Activated CD8-positive, alpha-beta memory T cell treated with anti-CD3 and anti-CD28 coated beads, Interleukin-2, amount 50 U/mL, for 24 hours (primary cell): ENCODE results near the gene TBCB.
A peak's percentile ranks its signal among the peaks of the same experiment; 100 is the strongest.
"Not testable (repeated sequence)": the region's sequence is repeated elsewhere in the genome, so short reads cannot be mapped to it uniquely, and the experiment has no call there.

Experiments
- DNase-seq: peaks from one replicate; pipeline ENCODE4 v3.0.0-alpha.2; 2020; ENCODE audit errors: extremely low read depth

The TBCB gene, protein sequence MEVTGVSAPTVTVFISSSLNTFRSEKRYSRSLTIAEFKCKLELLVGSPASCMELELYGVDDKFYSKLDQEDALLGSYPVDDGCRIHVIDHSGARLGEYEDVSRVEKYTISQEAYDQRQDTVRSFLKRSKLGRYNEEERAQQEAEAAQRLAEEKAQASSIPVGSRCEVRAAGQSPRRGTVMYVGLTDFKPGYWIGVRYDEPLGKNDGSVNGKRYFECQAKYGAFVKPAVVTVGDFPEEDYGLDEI

DNA sequence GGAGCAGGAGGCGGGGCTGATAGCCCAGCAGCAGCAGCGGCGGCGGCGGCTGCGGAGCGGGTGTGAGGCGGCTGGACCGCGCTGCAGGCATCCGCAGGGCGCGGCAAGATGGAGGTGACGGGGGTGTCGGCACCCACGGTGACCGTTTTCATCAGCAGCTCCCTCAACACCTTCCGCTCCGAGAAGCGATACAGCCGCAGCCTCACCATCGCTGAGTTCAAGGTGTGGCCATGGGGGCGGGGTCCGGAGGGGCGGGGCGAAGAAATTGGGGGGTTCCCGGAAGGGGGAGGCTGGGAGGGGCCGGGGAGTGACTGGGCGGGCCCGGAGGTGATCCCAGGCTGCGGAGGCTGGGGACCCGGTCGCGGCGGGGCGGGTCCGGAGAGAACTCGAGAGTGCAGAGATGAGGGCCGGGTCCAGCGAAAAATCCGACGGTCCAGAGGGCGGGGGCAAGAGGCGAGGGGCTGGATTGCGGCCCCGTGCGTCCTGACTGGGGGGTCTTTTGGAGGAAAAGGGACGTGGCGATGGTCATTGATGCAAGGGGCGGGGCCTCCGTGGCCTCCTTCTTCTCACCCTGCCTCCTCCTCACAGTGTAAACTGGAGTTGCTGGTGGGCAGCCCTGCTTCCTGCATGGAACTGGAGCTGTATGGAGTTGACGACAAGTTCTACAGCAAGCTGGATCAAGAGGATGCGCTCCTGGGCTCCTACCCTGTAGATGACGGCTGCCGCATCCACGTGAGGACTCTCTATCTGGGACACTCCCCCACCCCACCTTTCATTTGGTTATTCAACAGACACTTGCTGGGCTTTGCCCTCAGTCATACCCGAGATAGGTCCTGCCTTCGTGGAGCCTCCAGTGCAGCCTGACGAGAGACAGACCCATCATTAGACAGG, at the start of gene TBCB:
Gene TBCB, plus strand, starts transcription at position 16 of the 891 bp plus-strand sequence. Its CDS starts 93 bp downstream, at position 109.
- DNase-seq = peak; percentile 82

DNA sequence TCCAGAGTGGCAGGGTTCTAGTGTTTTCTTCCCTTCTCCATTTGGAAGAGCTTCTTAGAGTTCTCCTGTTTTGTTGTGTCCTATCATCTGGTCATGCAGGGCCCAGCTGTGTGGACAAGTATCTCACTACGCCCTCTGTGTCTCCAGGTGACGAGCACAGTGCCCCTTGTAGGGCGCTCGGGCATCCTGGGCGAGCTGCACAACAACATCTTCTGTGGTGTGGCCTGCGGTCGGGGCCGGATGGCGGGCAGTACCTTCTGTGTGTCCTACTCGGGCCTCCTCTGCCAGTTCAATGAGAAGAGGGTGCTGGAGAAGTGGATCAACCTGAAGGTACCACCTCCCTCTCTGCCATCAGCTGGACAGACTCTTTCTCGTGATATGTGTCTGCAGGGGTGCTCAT, 47.6 kb upstream of the TBCB start:
- no peak for DNase-seq

DNA sequence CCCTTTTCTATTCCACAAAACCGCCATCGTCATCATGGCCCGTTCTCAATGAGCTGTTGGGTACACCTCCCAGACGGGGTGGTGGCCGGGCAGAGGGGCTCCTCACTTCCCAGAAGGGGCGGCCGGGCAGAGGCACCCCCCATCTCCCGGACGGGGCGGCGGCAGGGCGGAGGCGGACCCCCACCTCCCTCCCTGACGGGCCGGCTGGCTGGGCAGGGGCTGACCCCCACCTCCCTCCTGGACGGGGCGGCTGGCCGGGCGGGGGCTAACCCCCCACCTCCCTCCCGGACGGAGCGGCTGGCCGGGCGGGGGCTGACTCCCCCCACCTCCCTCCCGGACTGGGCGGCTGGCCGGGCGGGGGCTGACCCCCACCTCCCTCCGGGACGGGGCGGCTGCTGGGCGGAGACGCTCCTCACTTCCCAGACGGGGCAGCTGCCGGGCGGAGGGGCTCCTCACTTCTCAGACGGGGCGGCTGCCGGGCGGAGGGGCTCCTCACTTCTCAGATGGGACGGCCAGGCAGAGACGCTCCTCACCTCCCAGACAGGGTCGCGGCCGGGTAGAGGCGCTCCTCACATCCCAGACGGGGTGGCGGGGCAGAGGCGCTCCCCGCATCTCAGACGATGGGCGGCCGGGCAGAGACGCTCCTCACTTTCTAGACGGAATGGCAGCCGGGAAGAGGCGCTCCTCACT, 46.3 kb upstream of the TBCB start:
- not testable (repeated sequence) for DNase-seq

DNA sequence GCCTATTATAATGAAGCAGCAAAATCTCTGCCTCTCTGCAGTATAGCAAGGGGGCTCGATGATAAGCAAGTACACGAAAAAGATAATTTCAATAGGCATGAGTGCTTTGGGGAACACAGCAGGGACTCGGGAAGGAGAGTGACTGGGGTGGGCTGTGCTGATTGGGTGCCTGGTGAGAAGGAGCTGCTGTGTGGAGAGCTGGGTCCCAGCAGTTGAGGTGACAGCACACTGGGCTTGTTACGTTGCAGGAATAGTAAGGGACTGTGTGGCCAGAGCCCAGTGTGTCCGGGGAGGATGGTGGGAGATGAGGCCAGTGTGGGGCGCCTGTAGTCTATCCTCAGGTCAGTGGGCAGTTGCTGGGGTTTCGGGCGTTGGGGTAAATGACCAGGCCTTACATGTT, 43.2 kb upstream of the TBCB start:
- no peak for DNase-seq

DNA sequence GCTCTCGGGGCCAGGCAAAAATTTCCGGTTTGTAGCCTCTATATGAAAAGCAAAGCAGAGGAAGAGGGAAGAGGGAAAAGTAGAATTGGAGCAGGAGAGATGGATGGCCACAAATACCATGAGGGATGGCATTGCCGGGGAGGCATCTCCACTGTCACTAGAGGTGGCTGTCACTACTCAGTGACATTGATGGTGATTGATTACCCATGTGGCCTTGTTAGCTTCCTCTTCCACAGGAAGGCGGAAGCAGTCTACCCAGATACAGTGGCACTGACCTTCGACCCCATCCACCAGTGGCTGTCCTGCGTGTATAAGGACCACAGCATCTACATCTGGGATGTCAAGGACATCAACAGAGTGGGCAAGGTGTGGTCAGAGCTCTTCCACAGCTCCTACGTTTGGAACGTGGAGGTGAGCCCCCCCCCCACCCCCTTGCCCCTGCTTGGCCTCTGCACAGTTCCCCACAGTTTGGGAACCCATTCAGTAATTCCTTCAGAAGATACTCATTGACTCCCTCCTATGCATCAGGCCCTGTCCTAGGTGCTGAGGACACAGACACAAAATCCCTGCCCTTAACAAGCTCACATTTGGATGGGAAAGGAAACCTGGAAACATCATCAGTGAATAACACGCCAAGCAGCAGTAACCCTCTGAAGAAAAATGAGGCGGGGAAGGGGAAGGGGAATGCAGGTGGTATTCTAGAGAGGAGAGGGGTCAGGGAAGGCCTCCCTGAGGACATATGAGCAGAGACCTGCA, 42.0 kb upstream of the TBCB start:
- DNase-seq = no peak

DNA sequence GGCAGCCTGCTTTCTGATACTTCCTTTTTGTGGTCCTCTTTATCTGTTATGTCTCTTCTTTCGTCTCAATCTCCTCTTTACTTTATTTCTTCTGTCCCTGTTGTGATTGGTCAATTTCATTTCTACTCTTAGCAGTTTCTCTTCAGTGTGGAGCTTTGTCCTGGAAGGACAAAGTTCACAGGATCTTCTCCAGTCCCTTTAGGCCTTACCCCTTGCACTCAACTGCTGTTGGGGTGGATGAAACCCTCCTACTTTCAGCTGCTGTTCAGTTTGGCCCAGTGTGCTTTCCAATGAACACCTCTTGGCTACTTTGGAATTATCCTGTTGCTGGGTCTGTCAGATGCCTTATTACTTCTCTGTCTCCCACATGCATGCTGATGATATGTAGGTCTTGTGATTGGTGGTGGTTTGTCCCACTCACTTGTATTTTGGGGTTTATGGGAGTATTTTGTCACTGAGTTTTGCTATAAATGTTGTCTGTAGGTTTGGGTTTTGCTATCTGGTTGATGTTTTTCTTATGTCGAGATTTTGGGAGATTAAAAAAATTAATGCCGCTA, 35.8 kb upstream of the TBCB start:
- no peak for DNase-seq

DNA sequence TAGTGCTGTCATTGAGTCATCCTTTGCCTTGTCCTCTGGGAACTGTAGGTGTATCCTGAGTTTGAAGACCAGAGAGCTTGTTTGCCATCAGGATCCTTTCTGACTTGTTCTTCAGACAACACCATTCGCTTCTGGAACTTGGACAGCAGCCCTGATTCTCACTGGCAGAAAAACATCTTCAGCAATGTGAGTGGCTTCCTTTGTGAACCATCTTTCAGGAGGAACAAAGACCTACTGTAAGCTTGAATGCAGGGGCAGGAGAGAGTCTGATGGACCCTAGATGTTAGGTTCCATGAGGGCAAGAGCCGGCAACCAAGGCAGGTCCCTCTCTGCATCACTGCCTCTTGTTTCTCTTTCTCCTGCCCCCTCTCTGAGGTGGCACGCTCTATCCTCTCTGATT, 33.9 kb upstream of the TBCB start:
- no peak for DNase-seq

DNA sequence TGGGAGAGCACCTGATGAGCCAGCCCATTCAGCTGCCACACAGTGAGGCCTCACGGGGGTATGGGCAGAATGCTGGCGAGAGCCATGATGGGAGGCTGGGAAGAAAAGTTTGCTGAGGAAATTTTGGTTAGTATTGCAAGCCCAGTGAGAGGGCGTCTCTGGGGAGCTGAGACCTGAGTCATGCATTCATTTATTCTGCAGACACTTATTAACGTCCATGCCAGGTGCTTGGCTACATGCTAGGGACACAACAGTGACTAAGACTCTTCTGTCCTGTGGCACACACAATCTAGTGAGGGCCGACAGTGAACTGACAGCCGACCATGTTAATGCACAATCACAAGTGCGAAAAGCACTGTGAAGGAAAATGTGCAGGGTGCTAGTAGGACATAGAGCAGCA, 33.4 kb upstream of the TBCB start:
- no peak for DNase-seq

DNA sequence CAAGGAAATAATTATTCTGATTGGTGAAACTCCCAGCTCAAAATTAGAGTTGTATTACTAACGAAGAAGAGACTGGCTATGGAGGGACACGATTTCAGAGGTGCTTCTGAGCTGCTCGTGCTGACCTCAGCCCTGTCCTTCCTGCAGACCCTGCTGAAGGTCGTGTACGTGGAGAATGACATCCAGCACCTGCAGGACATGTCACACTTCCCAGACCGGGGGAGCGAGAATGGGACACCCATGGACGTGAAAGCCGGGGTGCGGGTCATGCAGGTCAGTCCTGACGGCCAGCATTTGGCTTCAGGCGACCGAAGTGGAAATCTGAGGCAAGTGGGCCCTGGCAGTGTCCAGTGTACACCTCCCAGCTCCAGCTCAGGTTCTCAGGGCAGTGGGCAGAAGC, 32.4 kb upstream of the TBCB start:
- DNase-seq = no peak

DNA sequence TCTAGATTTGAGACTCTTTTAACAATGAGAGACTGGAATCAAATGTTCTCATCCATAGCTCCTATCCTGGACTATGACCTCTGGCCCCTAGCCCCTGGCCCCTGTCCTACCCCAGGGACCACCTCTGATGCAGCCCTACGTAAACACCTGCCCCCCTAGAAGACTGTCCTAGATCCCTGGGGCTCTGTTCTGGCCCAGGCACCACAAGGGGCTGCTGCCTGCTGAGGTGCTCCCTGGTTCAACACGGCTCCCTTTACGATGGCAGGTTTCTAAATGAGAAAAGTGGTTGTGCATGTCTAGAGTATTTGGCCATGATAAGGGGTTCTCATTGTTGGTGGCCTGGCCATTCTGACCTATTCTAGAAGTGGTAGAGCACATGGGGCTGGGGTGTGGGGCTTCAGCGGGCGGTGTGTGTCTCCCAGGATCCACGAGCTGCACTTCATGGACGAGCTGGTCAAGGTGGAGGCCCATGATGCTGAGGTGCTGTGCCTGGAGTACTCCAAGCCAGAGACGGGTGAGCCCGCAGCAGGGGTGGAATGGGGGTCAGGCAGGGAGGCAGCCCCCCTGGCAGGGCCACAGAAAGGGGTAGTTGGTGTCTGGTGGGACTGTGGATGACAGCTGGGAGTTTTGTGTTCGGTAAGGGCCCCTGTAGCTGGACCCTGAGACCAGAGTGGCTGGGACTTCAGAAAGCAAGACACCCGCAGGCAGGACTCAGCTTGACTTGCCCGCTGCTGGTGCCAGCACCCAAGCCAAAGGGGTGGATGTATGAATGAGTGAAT, 30.8 kb upstream of the TBCB start:
- no peak for DNase-seq

DNA sequence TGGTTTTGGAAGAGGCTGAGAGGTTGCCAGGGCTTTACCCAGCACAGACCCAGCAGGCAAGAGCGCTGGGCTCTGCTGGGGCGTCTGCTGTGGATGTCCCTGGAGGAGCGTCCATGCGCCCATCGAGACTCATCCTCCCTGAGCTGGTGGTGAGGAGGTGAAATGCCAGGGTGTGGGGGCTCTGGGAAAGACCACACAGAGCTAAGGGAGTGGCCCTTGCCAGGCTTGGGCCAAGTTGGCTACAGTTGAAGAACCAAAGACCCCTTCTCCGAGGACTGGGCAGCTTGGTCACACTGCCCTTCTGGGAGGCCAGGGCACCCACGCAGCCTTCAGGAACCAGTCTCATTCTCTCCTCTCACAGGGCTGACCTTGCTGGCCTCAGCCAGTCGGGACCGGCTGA, 28.9 kb upstream of the TBCB start:
- no peak for DNase-seq

DNA sequence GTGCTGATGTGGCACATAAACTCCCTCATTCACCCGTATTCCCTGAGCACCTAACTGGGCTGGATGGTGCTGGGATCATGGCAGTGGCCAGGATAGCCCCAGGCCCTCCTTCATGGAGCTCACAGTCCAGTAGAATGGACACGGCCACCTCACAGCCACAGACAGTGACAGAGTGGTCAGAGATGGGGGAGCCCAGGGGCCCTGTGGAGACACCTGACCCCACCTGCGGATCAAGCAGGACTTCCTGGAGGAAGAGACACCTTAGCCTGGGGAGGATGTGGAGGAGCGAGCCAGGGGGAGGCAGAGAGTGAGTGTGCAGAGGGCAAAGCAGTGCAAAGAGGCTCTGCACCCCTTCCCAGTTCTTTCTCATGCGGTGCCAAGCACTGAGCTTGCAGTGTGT, 25.4 kb upstream of the TBCB start:
- DNase-seq = no peak

DNA sequence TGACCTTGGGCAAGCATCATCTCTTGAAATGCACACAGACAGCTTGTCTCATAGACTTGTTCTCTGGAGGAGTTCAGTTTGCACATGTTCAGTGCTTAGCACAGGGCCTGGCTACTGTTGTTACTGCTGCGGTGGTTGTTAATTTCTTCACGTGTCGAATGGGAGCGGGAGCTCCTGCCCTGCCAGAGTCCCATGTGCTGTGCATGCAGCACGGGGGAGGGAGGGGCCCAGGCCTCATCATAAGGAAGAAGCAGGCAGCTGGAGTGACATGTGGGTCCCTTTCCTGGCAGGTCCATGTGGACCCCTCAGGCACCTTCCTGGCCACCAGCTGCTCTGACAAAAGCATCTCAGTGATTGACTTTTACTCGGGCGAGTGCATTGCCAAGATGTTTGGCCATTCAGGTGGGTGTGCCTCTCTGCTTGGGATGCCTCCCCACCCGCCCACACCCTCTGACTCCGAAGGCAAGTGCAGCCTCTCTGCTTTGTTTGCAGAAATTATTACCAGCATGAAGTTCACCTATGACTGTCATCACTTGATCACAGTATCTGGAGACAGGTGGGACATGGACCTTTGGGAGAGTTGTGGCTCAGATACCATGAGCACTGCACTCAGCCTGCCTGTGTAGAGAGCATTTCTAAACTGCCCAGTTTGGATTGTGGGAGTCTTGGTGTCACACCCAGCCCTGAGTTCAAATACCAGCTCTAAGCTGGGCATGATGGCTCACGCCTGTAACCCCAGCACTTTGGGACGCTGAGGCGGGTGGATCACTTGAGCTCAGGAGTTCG, 24.2 kb upstream of the TBCB start:
- no peak for DNase-seq

DNA sequence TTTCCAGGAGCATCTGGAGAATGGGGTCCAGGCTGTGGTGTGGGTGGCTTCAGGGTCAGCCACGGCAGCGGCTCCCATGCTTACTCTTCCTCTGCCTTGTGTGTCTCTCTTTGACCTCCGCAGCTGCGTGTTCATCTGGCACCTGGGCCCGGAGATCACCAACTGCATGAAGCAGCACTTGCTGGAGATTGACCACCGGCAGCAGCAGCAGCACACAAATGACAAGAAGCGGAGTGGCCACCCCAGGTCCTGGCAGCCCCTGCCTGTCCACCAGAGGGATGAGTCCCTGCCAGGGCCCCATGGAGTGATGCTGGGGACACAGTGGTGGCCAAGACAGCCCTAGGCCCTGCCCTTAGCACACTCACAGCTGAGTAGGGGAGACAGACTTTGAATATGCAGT, 22.7 kb upstream of the TBCB start:
- DNase-seq = no peak

DNA sequence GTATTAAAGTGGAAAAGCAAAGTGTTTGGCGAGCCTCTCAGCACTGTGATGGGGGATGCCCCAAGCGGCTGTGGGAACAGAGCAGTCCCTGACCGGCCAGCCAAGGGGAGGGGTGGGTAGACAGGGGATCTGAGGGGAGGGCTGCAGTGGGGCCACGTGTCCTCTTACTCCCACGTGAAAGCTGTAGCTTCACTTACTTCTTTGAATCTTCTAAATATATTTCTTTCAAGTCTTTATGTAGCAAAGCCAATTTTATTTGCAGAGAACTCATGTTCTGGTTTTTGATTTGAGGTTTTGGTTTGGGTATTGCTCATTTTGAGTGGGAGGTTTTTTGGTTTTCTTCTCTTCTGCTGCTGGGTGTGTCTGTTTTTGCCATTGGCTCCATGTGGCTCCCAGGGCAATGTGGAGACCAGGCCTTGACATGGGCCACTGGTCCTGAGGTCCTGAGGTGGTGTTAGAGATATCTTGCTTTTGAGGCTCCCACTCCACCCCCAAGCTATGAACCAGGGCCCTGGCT, 22.1 kb upstream of the TBCB start:
- no peak for DNase-seq

DNA sequence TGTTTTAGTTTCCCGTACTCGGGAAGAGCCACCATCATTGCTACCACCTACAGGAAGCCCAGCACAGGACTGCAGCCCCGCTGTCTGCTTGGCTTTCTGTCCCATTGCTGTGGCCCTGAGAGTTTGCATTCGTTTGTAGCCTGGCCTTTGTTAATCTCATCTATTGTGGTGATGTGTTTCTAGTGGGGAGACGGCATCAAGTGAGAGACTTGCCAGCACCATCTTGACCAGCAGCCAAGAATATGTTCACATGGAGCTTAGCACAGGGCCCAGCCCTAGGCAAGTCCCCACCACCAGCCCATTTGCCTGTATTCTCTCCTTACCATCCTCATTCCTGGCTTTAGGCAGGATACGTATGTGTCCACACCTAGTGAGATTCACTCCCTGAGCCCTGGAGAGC, 21.6 kb upstream of the TBCB start:
- DNase-seq = no peak

DNA sequence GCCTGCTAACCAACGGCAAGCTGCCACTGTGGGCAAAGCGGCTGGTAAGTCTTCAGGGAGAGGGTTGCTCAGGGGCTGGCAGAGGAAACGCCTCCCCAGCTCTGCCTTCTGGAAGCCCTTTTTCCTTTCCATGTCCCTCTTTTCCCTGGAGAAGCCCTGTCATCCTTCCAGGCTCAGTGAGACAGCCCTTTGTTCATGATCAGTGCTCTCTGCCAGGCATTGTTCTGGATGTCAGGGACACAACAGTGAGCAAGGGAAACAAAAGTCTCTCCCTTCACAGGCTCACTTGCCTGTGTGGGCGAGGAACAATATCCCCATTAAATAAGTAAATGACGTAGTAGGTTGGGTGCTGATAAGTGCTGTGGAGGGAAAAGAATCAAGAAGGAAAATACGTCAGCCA, 18.2 kb upstream of the TBCB start:
- DNase-seq = no peak

DNA sequence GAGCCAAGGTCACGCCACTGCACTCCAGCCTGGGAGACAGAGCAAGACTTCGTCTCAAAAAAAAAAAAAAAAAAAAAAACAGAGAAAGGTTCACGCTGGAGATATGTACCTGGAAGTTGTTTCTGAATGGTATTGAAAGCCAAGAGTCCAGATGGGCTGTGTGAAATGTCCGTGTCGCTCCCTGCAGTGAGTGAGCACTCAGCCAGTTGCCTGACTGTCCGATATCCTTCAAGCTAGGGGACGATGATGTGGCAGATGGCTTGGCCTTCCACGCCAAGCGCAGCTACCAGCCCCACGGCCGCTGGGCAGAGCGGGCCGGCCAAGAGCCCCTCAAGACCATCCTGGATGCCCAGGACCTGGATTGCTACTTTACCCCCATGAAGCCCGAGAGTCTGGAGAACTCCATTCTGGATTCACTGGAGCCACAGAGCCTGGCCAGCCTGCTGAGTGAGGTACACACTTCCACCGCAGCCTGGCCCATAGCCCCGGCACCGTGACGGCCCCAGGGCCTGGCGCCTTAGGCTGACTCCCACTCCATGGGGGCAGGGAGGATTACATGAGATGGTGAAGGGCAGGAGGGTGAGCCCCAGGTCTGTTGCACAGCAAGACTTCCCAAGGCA, 16.0 kb upstream of the TBCB start:
- no peak for DNase-seq

DNA sequence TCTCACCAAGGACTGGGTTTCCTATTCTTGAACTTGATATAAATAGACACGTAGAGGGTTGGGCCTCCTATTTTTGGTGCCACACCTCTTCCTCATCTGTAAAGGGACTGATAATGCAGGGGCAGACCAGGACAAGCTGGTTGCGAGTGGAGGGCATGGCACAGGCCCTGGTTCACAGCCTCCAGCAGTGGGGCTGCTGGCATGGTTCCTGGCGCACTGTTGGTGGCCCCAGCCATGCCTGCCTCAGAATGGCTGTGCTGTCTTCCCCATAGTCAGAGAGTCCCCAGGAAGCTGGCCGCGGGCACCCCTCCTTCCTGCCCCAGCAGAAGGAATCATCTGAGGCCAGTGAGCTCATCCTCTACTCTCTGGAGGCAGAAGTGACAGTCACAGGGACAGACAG, 14.8 kb upstream of the TBCB start:
- DNase-seq = no peak
